GM12864 (cell line): ENCODE measurements around the gene ZNF746.

Source experiments
- DNase-seq: peaks from one replicate; pipeline ENCODE4 v3.0.0-alpha.2; 2011; ENCODE audit warnings: low read depth
- H3K4me3 ChIP-seq: 2 replicates; pipeline ENCODE4 v1.5.1; 2011; ENCODE audit warnings: mild to moderate bottlenecking, low read depth, low read length, control low read depth
- CTCF ChIP-seq: IDR thresholded peaks from 2 replicates; pipeline ENCODE4 v1.5.1; 2011; ENCODE audit warnings: low read depth, mild to moderate bottlenecking, moderate library complexity, low read length, control low read depth, inconsistent platforms; ENCODE audit errors: missing control alignments

Gene ZNF746

DNA sequence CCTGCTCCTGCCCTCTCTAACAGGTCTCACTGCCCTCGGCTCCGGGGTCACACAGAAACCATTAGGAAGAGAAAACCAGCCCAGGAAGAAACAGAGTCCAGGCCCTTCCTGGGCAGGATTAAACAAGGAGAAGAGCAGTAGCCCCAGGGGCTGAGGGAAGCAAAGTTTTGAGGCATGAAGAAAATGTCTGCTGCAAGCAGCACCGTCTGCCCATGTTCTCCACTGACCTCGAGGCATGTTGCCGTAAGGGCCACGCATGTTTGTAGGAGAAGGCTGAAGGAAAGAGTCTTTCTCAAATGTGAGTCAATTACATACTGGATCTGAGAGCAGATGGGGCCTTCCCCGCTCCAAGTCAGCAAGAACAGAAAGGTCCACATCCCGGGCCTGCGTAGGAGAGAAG is 4.2 kb downstream of the ZNF746 start:
- no peak for DNase-seq
- H3K4me3 ChIP-seq = no peak overlapping the region
- no peak for TF ChIP-seq CTCF

GRCh38 chr7:149490083-149490760 is 7.4 kb downstream of the ZNF746 start:
- TF ChIP-seq CTCF = no peak
- DNase-seq = no peak
- H3K4me3 ChIP-seq = no peak overlapping the region

- no peak overlapping the region for H3K4me3 ChIP-seq
- no peak for DNase-seq
- TF ChIP-seq CTCF = no peak
Observed at GRCh38 chr7:149489391-149490024, 8.1 kb downstream of the ZNF746 start.

DNA sequence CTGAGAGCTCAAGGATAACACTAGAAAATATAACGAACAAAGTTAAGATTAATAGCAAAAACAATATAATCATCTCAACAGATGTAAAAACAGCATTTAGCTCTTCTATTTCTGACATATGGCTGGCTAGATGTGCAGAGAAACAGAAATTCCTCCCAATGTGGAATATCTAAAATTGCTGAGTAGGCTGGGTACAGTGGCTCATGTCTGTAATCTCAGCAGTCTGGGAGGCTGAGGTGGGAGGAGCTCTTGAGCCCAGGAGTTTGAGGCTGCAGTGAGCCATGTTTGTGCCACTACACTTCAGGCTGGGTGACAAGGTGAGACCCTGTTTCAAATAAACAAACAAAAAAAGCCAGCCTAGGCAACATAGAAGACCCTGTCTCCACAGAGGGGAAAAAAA is 18.0 kb downstream of the ZNF746 start:
- H3K4me3 ChIP-seq = no peak overlapping the region
- no peak for DNase-seq
- TF ChIP-seq CTCF = no peak

- TF ChIP-seq CTCF = no peak
- no peak for DNase-seq
- H3K4me3 ChIP-seq = no peak overlapping the region
Observed at GRCh38 chr7:149478754-149479153, 18.9 kb downstream of the ZNF746 start.

GRCh38 chr7:149477494-149478443 is 19.8 kb downstream of the ZNF746 start:
- no peak for DNase-seq
- TF ChIP-seq CTCF = no peak
- no peak overlapping the region for H3K4me3 ChIP-seq
